Neural progenitor cell (in vitro differentiated cells): ENCODE data around the gene SIGLEC1.

ENCODE experiments used
- EZH2phosphoT487 ChIP-seq: fragments of 200-600 bp; sonication (generic); IDR thresholded peaks from 2 replicates; pipeline ENCODE4 v1.6.1; 2017; ENCODE audit warnings: antibody characterized with exemption
- TF ChIP-seq, protein P1 (sequence below): fragments of 200-600 bp; sonication (generic); IDR thresholded peaks from 2 replicates; pipeline ENCODE4 v1.5.1; 2017; ENCODE audit warnings: antibody characterized with exemption, mild to moderate bottlenecking

DNA sequence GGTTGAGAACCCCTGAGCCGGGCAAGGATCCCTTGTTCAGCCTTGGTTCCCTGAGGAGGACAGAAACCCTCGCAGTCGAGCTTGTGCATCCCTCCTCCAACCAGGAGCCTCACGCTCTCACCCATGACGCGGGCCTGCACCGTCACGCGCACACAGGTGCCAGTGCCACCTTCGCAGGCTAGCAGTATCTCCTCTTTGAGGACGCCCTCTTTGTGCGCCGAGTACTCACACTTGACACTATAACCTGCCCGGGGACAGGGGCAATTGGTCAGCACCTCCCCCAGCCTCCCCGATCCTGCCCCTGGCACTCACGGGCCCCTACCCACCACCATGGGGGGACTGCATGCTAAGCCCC lies 41.9 kb upstream of the SIGLEC1 start:
- TF ChIP-seq, protein P1, sequence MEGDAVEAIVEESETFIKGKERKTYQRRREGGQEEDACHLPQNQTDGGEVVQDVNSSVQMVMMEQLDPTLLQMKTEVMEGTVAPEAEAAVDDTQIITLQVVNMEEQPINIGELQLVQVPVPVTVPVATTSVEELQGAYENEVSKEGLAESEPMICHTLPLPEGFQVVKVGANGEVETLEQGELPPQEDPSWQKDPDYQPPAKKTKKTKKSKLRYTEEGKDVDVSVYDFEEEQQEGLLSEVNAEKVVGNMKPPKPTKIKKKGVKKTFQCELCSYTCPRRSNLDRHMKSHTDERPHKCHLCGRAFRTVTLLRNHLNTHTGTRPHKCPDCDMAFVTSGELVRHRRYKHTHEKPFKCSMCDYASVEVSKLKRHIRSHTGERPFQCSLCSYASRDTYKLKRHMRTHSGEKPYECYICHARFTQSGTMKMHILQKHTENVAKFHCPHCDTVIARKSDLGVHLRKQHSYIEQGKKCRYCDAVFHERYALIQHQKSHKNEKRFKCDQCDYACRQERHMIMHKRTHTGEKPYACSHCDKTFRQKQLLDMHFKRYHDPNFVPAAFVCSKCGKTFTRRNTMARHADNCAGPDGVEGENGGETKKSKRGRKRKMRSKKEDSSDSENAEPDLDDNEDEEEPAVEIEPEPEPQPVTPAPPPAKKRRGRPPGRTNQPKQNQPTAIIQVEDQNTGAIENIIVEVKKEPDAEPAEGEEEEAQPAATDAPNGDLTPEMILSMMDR: no peak
- no peak for TF ChIP-seq EZH2phosphoT487
